GM19351 (cell line): Measurements from ENCODE around the gene PPIA.
A peak's percentile ranks its signal among the peaks of the same experiment; 100 is the strongest.
"Not testable (repeated sequence)": the region's sequence is repeated elsewhere in the genome, so short reads cannot be mapped to it uniquely, and the experiment has no call there.

ENCODE experiments used
- ATAC-seq: cut with Tn5 transposase; IDR thresholded peaks from one replicate; pipeline ENCODE4 v1.9.1; 2021; ENCODE audit warnings: mild to moderate bottlenecking, moderate library complexity; ENCODE audit not compliant: unreplicated experiment

PPIA gene

DNA sequence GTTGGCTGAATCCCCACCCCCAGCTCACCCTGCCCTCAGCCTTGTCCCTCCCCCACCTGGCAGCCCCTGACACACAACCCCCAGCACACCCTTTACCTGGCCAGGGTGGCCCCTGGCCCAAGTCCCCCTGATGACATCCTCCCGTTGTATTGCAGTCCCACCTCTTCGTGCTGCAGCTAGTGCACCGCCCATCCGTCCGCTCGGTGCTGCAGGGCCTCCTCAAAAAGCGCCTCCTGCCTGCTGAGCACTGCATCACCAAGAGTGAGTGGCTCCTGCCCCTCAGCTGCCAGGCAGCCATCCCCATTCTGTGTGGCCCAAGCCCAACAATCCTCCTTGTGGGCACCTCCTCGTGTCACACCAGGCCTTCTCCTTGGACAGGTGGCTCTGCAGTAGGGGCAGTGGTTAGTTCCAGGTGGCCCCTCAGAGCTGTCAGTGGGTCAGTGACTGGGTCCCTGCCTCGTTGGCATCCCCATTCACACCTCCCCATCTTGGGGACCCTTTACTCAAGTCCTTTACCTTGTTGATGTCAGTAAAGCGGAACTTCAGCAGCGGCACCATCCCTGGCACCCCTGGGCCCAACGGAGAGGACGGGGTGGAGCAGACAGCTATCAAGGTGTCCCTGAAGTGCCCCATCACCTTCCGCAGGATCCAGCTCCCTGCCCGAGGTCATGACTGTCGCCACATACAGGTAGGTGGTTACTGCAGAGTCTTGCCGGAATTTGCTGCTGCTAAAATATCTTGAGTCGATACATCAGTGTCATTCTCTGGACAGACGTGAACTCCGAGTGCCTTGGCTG is 33.6 kb upstream of the PPIA start:
- no peak for ATAC-seq

DNA sequence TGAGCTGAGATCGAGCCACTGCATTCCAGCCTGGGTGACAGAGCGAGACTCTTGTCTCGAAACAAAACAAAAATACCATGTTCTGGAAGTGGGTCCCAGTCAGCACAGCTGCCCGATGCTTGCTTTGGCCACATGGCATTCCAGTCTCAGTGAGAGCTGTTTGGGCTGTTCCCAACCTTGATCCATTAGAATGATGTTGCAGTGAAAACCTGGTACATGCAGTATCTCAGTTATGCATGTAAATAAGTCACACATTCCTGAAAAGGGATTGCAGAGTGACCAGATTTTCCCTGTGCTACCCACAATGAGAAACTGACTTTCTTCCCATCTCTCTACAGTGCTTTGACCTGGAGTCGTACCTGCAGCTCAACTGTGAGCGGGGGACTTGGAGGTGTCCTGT is 32.4 kb upstream of the PPIA start:
- ATAC-seq, result no peak

DNA sequence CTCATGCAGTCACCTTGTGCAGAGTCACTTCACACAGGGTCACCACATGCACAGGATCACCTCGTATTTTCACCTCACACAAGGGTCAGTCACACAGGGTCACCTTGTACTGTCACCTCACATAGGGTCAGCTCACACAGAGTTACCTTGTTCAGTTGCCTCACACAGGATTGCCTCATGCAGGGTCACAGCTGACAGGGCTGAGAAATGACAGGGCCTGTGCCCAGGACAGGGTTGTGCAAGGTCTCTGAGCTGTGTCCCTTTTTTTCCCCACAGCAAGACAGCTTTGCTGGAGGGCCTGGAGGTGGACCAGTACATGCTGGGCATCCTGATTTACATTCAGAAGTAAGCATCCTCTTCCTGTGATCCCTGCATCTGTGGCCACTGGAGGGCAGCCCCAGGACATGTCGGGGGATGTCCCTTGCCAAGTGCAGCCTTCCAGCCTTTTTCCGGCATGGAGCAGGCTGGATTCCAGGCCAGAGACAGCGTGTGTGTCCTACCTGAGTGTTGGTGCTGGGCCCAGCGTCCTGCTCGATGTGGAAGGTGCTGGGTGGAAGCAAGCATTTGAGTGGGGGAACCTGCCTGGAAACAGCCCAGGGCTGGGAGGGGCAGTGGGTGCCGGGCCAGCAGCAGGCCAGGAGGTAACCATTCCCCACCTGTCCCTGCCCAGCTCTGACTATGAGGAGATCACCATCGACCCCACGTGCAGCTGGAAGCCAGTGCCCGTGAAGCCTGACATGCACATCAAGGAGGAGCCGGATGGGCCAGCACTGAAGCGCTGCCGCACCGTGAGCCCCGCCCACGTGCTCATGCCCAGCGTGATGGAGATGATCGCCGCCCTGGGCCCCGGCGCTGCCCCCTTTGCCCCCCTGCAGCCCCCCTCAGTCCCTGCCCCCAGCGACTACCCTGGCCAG is 31.6 kb upstream of the PPIA start:
- no peak for ATAC-seq

DNA sequence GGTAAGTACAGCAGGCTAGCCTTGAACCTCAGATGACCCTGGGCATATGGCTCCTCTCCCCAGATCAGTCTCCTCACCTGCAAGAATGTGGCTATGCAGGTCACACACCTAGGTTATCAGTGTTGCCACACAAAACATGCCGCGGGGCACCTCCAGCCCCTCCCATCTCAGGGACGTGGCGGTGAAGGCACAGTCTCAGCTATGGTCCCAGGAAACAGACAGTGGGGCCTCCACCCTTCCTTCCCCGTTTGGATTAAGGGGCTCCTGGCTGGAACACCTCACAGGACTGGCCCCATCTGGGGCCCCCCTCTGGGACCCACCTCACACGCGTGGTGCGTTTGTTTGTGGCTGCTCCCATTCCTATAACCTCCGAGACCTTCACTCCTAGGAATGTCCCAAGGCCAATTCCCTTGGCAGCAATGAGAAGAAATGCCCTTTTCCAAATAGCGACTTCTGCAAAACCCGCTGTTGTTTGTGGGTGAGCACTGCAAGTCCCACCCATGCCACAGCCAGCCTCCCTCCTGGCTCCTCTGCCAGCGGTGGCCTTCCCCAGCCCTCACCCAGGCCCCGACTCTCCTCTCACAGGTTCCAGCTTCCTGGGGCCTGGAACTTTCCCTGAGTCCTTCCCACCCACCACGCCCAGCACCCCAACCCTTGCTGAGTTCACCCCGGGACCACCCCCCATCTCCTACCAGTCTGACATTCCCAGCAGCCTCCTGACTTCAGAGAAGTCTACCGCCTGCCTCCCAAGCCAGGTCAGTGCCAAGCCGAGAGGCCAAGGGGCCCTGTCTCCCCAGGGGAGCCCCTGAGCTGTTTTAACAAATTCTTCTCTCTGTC is 30.7 kb upstream of the PPIA start:
- ATAC-seq, result no peak

DNA sequence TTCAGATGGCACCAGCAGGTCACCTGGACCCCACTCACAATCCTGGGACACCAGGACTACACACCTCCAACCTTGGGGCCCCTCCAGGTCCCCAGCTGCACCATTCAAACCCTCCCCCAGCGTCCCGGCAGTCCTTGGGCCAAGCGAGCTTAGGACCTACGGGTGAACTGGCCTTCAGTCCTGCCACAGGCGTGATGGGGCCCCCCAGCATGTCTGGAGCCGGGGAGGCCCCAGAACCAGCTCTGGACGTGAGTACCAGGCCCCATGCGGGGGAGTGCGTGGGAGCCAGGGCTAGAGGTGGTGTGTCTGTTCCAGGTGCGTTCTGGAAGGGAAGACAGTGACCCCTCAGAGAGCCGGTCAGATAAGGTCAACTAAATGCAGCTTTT is 30.1 kb upstream of the PPIA start:
- no peak for ATAC-seq

DNA sequence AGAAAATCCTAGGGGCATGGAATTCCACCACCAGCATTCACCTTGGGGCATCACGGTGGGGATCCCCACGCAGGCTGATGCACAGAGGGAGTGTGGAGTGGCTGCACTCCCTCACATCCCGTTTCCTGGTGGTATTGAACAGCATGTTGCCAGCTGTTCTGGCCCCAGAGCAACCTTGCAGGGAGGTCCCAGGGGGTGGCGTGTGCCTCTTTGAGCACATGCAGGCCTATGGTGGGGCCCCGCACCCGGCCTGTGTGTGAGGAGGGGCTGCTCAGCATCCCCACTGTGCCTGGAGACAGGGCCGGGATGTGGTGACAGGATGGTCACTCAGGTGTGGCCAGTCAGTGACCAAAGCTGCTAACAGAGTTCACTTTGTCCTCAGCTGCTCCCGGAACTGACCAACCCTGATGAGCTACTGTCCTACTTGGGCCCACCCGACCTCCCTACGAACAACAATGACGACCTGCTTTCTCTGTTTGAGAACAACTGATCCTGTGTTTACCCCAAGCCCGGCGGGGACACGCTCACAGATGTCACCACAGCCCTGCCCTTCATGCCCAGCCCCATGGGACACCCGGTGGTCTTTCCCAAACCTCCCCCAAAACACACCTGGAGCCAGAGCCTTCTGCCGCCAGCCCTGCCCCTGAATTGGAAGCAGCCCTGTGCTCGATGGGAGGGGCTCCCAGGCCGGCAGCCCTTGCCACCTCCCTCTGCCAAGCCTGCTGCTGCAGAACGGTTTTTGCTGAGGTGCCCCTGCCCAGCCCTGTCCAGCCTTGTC is 29.2 kb upstream of the PPIA start:
- no peak for ATAC-seq

DNA sequence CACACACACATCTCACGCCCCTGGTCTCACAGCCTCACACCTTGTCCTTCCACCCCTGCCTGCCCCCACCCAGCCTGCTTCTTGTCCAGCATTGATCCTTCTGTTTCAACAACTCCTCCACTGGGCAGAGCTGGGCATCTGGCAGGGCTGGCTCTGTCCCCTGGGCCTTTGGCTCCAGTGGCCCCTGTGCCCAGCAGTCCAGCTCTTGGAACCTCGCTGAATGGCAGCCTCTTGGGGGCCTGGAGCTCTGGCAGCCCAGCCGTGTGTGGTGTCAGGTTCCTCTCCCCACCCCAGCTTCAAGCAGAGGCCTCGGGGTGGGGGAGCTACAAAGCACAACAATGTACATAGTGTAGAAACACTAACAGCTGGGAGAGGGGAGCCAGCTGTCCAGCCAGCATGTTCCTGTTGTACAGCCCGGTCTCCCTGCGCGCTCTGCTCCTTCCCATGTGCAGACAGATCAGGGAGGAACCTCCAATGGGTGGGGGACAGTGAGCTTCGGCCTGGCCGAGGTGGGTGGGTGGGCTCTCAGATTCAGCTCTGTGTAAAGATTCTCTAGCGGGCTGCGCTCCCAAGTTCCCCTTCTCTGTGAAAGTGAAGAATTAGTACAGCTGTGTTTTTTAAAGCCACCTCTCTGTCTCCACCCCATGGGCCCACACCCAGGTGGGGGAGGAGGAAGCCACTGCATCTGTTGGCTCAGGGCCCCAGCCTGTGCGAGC is 28.4 kb upstream of the PPIA start:
- no peak for ATAC-seq

DNA sequence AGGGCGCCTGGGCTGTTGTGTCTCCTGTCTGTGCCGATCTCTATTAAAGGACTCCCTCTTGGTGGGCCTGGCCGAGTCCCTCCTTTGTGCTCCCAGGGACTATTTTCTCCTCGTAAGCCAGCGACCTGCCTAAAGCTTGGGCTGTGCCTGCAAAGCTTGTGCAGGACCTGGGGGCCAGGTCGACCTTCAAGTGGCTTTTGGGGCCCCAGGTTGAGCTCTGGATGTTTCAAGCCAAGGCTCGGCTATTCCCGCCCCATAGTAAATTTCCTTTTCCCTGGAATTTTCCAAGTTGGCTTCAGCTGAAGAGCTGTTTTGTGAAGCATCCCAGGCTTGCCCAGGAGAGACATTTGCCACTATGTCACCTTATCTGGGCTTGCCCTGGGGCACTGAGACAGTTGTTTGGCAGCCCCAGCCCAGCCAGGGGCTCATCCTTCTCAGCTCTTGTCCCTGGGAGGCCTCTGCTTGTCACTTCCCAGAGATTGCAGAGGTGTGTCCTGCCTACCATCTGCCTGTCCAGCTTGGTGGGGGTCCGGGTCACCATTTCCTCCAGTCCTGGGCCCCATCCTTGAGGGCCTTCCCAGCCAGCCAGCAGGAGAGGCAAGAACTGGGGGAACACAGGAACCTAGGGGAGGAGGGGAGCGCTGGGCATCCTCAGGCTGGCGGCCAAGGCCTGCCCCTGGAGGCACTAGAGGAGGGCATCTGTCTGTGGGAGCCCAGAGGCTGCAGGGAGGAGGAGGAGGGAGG is 27.7 kb upstream of the PPIA start:
- no peak for ATAC-seq

DNA sequence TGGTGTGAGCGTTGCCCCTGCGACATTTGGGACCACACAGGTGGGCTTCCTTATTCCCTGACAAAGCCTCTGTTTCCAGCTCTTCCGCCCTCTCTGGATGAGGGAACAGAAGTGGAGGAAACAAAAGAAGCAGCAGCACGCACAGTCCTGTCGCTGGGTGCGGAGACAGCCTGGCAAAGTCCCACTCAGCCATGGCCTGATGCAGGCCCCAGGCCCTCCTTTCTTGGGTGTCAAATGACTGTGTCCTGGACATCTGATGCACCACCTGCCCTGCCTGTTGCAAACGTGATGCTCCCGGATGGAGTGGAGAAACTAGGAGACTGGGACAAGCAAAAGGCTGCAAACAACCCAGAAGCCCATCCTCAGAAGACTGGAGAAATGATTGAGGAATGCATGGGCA is 27.1 kb upstream of the PPIA start:
- no peak for ATAC-seq

DNA sequence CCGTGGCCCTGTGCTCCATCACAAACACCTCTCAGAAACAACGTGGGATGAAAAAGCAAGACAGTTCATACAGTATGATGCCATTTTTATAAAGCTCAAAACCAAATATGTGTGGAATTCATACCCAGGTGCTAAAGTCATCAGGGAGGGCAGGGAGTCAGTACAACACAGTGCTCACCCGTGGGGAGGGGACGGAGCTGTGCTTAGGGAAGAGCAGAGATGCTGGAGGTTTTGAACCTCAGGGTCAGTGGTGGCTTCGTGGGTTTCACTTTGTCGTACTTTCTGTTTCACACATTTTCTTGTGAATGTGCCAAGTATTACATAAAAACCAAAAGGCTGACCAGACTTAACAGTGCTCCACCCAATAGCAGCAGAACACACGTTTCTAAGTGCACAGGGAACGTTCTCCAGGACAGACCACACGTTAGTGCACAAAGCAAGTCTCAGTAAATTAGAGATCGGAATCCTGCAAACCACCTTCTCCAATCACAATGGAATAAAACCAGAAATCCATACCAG is 26.6 kb upstream of the PPIA start:
- peak; percentile 80 for ATAC-seq

DNA sequence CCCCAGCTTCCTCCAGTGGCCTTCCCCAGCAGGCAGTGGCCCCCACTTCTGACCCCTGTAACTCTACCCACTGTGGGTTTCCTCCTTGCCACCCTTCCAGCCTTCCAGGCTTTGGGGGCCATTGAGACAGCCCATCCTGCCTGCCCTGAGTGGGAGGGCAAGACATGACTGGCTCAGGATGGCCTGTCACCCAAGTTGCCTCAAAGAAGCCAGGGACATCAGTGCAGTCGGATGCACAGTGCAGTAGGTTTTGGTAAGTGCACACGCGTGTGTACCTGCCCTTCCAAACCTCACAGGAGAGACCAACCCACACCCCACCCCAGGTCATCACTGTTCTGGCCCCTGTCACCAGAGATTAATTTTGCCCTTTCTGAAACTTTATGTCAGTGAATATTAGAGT is 25.1 kb upstream of the PPIA start:
- no peak for ATAC-seq

DNA sequence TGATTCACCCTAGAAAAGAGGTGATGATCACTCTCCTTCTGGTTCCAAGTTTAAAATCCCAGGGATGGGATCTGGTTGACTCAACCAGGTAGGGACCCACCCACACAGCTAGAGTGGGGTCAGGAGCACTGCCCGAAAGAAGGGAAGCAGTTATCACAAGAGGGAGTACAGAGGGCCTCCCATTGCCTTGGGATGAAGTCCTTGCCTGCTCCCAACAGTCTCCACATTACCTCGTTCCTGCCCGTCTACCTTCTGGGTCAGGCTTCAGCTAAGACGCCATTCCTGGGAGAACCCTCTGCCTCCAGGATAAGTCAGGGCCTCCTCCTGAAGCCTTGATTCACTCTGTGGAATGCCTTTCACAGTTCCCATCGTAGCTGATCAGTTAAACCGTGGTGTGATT is 24.0 kb upstream of the PPIA start:
- no peak for ATAC-seq

DNA sequence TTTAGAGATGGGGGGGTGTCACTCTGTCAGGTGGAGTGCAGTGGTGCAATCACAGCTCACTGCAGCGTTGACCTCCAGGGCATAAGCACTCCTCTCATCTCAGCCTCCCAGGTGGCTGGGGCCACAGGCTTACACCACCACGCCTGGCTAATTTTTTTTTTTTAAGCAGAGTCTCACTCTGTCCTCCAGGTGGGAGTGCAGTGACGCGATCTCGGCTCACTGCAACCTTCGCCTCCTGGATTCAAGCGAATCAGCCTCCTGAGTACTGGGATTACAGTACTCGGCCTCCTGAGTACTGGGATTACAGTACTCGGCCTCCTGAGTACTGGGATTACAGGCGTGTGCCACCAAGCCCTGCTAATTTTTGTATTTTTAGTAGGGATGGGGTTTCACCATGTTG is 23.6 kb upstream of the PPIA start:
- ATAC-seq, result no peak

DNA sequence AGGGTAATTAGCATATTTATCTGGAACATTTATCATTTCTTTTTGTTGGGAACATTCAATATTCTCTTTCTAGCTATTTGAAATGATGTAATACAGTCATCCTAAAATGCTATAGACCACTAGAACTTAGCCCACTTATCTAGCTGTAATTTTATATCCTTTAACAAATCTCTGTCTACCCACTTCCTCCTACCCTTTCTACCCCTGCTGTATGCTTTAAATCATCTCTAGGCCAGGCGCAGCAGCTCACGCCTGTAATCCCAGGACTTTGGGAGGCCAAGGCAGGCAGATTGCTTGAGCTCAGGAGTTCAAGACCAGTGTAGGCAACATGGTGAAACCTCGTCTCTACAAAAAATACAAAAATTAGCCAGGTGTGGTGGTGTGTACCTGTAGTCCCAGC is 22.0 kb upstream of the PPIA start:
- not testable (repeated sequence) for ATAC-seq

DNA sequence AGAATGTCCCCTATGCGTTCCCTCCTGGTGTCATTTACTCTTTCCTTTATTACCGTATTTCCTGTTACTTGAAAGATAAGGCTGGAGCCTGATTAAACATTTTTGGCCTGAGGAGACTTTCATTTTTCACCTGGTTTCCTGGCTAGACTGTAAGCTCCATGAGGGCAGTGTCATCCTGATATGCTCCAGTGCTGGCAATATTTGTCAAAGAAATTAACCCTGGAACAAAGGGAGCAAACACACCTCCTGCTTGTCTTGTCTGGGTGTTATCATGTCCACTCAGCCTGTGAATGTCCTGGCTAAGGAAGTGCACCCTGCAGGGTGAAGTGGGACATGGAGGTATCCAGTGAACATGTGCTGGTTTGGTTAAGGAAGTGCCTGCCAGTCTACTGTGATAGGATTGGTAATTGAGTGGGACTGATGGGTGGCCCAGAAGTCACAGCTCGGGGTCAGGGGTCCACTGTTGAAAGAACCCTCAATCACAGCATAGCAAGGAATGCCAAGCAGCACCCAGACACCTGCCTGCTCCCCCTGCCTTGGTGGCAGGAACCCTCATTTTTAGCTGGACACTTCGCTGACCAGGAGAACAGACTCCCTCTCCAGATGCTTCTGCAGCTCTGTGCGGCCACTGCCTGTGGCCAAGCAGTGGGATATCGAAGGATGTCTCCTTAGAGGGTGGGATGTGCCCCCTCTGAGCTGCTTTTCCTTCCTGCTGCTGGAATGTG is 20.9 kb upstream of the PPIA start:
- no peak for ATAC-seq

DNA sequence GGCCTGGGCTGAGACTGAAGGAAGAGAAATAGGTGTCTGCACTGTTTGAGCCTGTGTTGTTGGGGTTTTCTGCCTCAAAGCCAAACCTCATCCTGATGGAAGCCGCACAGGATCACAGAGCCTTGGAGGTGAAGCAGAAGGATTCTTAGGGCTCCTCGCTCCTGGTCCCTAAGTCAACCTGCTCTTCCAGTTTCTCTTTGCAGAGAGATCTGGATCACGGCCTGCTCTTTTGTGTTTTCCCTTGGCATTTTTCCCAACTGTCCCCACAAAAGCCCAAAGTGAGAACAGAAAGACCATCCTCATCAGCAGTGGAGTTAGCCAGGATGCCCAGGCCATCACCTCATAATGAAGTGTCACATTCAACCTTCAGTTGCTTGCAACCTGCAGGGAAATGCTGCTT is 20.3 kb upstream of the PPIA start:
- ATAC-seq, result no peak

DNA sequence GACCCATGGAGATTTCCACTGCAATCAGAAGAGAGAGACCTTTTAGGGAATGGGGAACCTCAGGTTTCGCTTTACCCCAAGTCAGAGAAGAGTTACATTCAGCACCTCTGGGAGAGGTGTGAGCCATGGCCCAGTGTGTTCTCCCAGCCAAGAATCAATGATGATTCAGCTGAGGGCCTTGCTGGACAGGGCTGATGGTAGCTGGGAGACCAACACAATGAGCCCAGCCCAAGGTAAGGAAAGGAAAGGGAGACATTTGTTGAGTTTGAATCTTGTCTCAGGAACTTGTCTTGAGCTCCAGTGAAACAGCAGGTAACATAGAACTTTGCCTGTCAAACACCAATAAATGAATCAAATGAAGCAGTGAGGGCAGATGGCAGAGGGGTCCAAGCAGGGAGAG is 14.0 kb upstream of the PPIA start:
- no peak for ATAC-seq

DNA sequence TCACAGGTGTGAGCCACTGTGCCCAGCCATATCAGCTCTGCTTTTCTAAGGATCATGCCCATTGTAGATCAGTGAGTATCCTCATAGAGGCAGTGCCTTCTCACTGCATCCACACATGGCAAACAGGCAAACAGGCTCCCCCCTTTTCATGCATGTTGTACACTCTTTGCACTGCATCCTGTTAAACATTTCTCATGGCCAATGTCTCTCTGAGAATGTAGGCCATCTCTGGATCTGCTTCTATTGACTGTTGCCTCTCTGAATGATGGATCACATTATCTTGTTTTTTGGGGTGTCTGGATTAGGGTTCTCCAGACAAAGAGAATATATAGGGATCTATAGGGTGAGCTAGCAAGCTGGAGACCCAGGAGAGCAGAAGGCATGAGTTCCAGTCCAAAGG is 13.1 kb upstream of the PPIA start:
- no peak for ATAC-seq
